Mammary epithelial cell (primary cell): ENCODE measurements around the gene SPDEF.

Source experiments
- CTCF ChIP-seq, 2 donors: IDR thresholded peaks in 1 of 2; conservative IDR thresholded peaks in 1 of 2; 2 replicates each; pipeline ENCODE4 v1.5.1; 2011 to 2012; ENCODE audit warnings: inconsistent platforms in 2 of 2, low read length in 2 of 2, mild to moderate bottlenecking in 2 of 2, control low read depth in 1 of 2, low read depth in 1 of 2; ENCODE audit not compliant: insufficient read depth in 1 of 2; ENCODE audit errors: extremely low read depth in 1 of 2
- EZH2 ChIP-seq: IDR thresholded peaks from 2 replicates; pipeline ENCODE4 v1.6.1; 2012; ENCODE audit warnings: low read length, inconsistent platforms, borderline replicate concordance

DNA sequence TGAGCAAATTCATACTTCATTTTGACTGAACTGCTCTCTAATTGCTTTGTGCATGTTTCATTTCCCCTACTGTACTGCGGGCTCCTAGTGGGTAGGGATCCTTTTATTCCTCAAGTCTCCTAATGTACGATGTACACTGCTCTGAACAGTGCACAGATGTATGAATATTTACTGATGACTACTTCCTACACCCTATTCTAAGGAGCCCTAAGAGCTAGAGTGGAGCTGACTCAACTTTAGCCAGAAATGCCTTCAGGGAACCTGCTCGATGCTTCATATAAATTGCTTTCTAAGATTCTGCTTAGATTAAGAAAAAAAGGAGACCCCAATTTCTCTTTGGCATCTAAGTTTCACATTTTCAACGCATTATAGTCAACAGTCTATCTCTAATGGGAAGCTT, 47.6 kb upstream of the SPDEF start:
- TF ChIP-seq CTCF (conservative IDR thresholded peaks at IDR 0.05 in 1 of 2, IDR thresholded peaks at IDR 0.05 in 1 of 2; ENCODE audit: extremely low read depth in 1 of 2, insufficient read depth in 1 of 2, low read depth in 1 of 2, low read length in 2 of 2) = no peak
- no peak for TF ChIP-seq EZH2
